ENCODE data around the gene THTPA. TPM values are rescaled to one million over a fixed set of nuclear protein-coding genes. Genes with fewer than 3 reads are reported as not detected.

THTPA gene
- total and polyA plus RNA-seq, 2 donors (not counting 1 experiment from before 2014, with no cell fraction given), result 17.0 to 21.4 TPM

DNA sequence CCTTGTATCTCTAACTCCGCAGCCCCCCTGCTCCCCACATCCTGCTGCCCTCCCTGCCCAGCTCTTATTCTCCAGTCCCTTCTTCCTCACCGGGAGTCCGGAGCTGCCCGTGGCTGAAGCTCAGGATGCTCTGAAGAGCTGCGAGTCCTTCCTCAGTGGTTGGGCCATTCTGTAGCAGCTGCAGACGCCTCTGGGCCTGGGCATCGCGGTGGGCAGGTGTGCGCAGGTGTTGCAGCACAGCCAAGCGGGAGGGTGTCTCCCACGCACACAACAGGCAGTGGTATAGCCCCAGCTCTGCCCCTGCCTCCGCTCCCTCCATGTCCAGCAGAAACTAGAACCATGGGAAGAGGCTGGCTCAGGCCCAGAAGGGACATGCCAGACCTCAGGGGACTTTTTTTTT lies 24.7 kb upstream of the THTPA start:
- H3K27ac ChIP-seq (ENCODE audit: low read length in 2 of 2), result no peak overlapping the region
- ChIA-PET POLR2A (no interaction called here), CTCF (interaction anchor here (1.0 kb wide), 1 partner anchor 9 kb away, joined by 3 read pairs; no protein-coding TSS in a partner anchor)
- no peaks in the 10 kb centered on the region for H3K36me3 ChIP-seq (replicated peaks in 1 of 2; ENCODE audit: control extremely low read depth in 1 of 2, control insufficient read depth in 1 of 2, extremely low read depth in 1 of 2, insufficient read depth in 2 of 2, low read length in 1 of 2)
- no peaks in the 10 kb centered on the region for H3K27me3 ChIP-seq (replicated peaks in 1 of 4; ENCODE audit: control extremely low read depth in 1 of 4, control insufficient read depth in 3 of 4, insufficient read depth in 4 of 4, low read length in 3 of 4)
- no peak overlapping the region for H3K4me3 ChIP-seq (ENCODE audit: control extremely low read depth in 1 of 5, extremely low read depth in 1 of 5, insufficient read depth in 1 of 5, low read depth in 2 of 5, low read length in 4 of 5)
- no peak overlapping the region for H3K27ac Mint-ChIP-seq
- no peaks in the 10 kb centered on the region for H3K27me3 Mint-ChIP-seq
- no peak overlapping the region for H3K4me2 ChIP-seq (replicated peaks; ENCODE audit: low read depth, low read length, poor library complexity, severe bottlenecking)
- WGBS (ENCODE audit: insufficient coverage), result 96% methylated on average over 12 of the region's 12 CpGs
- no peaks in the 10 kb centered on the region for H3K9me3 ChIP-seq (ENCODE audit: control extremely low read depth in 1 of 3, control insufficient read depth in 2 of 3, insufficient read depth in 1 of 3, low read length in 2 of 3)
- H4K20me1 ChIP-seq (ENCODE audit: control insufficient read depth, insufficient read depth, low read length, poor library complexity, severe bottlenecking), result no peaks in the 10 kb centered on the region
- H3K9me3 Mint-ChIP-seq (ENCODE audit: insufficient read depth), result no peaks in the 10 kb centered on the region
- no peak overlapping the region for H2AFZ ChIP-seq (ENCODE audit: insufficient read depth, low read depth, low read length, poor library complexity, severe bottlenecking)
- ATAC-seq (ENCODE audit: low read depth), result no peak
- TF ChIP-seq EZH2 (IDR thresholded peaks at IDR 0.05; ENCODE audit: borderline replicate concordance, insufficient read depth, low read depth, low read length, poor library complexity, severe bottlenecking), result no peak
- TF ChIP-seq, protein P1, sequence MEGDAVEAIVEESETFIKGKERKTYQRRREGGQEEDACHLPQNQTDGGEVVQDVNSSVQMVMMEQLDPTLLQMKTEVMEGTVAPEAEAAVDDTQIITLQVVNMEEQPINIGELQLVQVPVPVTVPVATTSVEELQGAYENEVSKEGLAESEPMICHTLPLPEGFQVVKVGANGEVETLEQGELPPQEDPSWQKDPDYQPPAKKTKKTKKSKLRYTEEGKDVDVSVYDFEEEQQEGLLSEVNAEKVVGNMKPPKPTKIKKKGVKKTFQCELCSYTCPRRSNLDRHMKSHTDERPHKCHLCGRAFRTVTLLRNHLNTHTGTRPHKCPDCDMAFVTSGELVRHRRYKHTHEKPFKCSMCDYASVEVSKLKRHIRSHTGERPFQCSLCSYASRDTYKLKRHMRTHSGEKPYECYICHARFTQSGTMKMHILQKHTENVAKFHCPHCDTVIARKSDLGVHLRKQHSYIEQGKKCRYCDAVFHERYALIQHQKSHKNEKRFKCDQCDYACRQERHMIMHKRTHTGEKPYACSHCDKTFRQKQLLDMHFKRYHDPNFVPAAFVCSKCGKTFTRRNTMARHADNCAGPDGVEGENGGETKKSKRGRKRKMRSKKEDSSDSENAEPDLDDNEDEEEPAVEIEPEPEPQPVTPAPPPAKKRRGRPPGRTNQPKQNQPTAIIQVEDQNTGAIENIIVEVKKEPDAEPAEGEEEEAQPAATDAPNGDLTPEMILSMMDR (IDR thresholded peaks at IDR 0.05), result no peak
- no peak overlapping the region for H3K9ac ChIP-seq (ENCODE audit: low read length)
- DNase-seq, result no peak
- no peaks in the 10 kb centered on the region for H3K79me2 ChIP-seq (ENCODE audit: control insufficient read depth, insufficient read depth, low read length)
- H3K4me1 ChIP-seq (ENCODE audit: control insufficient read depth in 2 of 2, insufficient read depth in 2 of 2, low read length in 2 of 2), result no peaks in the 10 kb centered on the region
- no peaks in the 10 kb centered on the region for H3K4me1 Mint-ChIP-seq
- no peak overlapping the region for H3K4me3 Mint-ChIP-seq
- intact Hi-C loops (cut with micrococcal nuclease), result no loop called here

DNA sequence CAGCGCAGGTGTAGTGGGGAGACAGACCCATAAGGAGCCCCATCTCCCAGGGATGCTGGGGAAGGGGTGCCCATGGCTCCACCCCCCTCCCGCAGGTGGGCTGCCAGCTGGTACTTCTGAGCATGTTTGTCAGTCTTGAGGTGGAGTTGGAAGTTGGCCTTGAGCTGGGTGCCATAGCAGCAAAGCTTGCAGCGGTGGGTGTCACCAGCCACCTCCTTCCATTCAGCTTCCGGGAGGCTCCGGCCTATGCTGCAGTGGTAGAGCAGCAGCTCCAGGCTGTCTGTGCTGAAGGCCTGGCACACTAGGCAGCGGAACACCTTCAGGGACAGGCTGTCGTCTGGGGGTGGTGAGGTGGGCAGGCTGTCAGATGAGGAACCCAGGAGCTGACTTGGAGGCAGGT lies 23.4 kb upstream of the THTPA start:
- no peak overlapping the region for H3K27ac Mint-ChIP-seq
- ChIA-PET POLR2A (no interaction called here), CTCF (interaction anchor here (0.7 kb wide), 1 partner anchor 549 kb away, joined by 3 read pairs; no protein-coding TSS in a partner anchor)
- H3K4me1 Mint-ChIP-seq, result no peaks in the 10 kb centered on the region
- H3K79me2 ChIP-seq (ENCODE audit: control insufficient read depth, insufficient read depth, low read length), result no peaks in the 10 kb centered on the region
- H3K27me3 ChIP-seq (replicated peaks in 1 of 4; ENCODE audit: control extremely low read depth in 1 of 4, control insufficient read depth in 3 of 4, insufficient read depth in 4 of 4, low read length in 3 of 4), result no peaks in the 10 kb centered on the region
- H3K4me3 ChIP-seq (ENCODE audit: control extremely low read depth in 1 of 5, extremely low read depth in 1 of 5, insufficient read depth in 1 of 5, low read depth in 2 of 5, low read length in 4 of 5), result no peak overlapping the region
- TF ChIP-seq EZH2 (IDR thresholded peaks at IDR 0.05; ENCODE audit: borderline replicate concordance, insufficient read depth, low read depth, low read length, poor library complexity, severe bottlenecking), result no peak
- TF ChIP-seq, protein P1 (IDR thresholded peaks at IDR 0.05), result no peak
- no peak overlapping the region for H3K9ac ChIP-seq (ENCODE audit: low read length)
- over 99% methylated on average over 7 of the region's 7 CpGs for WGBS (ENCODE audit: insufficient coverage)
- no peaks in the 10 kb centered on the region for H3K9me3 ChIP-seq (ENCODE audit: control extremely low read depth in 1 of 3, control insufficient read depth in 2 of 3, insufficient read depth in 1 of 3, low read length in 2 of 3)
- H3K9me3 Mint-ChIP-seq (ENCODE audit: insufficient read depth), result no peaks in the 10 kb centered on the region
- no peak overlapping the region for H3K4me3 Mint-ChIP-seq
- H3K27me3 Mint-ChIP-seq, result no peaks in the 10 kb centered on the region
- DNase-seq, result no peak
- no peaks in the 10 kb centered on the region for H3K4me1 ChIP-seq (ENCODE audit: control insufficient read depth in 2 of 2, insufficient read depth in 2 of 2, low read length in 2 of 2)
- no peaks in the 10 kb centered on the region for H3K36me3 ChIP-seq (replicated peaks in 1 of 2; ENCODE audit: control extremely low read depth in 1 of 2, control insufficient read depth in 1 of 2, extremely low read depth in 1 of 2, insufficient read depth in 2 of 2, low read length in 1 of 2)
- no peak overlapping the region for H3K4me2 ChIP-seq (replicated peaks; ENCODE audit: low read depth, low read length, poor library complexity, severe bottlenecking)
- intact Hi-C loops (cut with micrococcal nuclease), result no loop called here
- H3K27ac ChIP-seq (ENCODE audit: low read length in 2 of 2), result no peak overlapping the region
- ATAC-seq (ENCODE audit: low read depth), result no peak
- H2AFZ ChIP-seq (ENCODE audit: insufficient read depth, low read depth, low read length, poor library complexity, severe bottlenecking), result no peak overlapping the region
- no peaks in the 10 kb centered on the region for H4K20me1 ChIP-seq (ENCODE audit: control insufficient read depth, insufficient read depth, low read length, poor library complexity, severe bottlenecking)
